Left hindlimb (tissue), 1 donor: ENCODE data around the gene C11orf86.
"Not testable (repeated sequence)": the region's sequence is repeated elsewhere in the genome, so short reads cannot be mapped to it uniquely, and the experiment has no call there.

Source experiments
- DNase-seq: peaks from one replicate; pipeline ENCODE4 v3.0.0-alpha.2; 2018

The C11orf86 gene

DNA sequence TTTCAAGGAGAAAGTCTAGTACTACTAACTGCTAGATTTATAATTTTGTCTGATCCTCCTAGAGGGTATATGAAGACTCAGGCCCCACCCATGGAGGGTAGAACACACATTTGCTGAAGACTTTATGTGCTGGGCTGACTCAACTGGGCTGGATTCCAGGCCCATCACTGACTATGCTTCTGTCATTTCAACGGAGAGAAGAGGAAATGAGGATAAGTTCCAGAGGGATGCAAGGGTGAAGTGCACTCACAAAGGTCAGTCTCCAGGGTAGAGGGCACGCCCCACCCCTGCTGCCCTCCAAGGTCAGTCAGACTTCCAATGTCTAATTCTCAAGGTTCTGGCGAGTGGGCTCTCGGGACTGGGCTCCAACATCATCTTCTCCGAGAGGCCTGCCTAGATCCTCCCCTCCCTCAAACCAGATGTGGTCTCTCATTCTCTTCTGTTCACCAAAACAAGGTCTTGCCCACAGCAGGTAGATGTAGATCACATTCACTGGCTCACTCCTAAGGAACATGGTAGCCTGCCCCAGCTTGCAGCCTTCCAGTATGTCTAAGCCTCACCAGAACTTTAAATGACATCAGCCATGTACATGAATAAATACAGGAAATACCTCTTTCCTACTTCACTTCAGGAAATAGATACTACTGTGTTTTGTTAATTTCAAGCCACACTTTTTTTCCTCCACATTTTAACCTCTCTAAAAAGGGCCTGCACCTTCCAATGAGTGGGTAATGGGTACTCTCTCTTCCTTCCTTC lies 7.3 kb upstream of the C11orf86 start:
- no peak for DNase-seq

DNA sequence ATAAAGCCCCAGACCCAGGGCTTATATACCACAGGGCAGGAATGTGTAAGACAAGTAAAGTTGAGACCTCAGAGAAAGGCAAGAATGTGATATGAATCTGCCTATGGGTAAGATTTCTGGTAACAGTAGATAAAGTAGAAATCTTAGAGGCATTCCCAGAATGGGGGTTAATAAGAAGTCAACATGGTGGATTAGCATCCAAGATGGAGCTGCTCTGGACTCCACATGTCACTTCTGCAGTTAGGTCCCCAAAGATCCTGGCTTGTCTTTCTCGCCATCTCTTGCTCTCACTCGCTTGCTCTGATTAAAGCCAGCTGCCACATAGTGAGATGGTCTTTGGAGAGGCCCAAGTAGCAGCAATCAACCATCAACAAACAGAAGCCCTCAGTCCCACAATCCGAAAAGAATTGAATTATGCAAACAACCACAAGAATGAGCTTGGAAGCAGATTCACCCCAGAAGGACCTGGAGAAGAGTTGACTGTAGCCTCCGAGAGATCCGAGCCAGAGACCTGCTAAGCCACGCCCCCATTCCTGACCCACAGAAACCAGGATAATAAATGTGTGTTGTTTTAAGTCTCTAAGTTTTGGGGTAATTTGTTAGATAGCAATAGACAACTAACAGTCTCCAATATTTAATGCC lies 5.4 kb upstream of the C11orf86 start:
- no peak for DNase-seq

DNA sequence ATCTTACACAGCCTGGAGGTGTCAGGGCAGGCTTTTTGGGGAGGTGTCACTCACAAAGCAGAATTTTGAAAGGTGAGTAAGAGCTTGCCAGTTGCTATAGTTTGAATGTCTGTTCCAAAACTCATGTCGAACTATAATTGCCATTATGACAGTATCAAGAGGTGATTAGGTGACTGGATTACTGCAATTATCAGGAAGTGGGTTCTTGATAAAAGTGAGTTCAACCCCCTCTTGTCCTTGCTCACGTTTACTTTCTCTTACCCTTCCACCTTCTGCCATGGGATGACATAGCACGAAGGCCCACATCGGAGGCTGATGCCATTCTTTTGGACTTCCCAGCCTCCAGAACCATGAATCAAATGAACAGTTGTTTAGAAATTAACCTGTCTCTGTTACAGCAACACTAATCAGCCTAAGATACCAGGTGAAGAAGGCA lies 4.7 kb upstream of the C11orf86 start:
- no peak for DNase-seq

DNA sequence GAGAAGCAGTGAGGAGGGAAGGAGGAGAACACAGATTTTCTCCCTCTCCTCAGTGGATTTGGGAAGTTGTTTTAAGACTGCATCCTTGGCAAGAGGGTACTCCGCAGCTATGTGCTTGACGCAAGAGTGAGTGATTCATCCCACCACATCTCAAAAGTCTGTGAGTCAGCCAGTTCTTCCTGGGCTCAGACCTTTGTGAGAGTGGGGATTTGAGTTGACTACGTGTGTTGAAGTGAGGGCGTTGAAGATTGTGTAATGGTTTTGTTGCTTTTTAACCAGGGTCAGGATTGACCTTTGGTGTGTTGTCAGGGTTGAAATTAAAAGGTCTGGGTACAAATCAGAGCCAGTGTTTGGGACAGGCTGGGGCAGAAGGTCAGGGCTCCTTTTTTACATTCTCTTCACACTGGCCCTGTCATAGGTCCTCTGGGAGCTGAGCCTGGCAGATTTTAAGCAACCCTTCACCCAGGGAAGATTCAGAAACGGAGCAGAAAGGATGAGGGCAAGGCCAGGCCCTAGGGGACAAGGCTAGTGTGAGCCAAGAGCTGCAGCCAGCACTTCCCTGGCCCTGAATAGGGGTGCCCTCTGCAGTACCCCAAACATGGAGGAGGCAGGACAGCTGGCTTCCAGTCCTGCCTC lies 4.2 kb upstream of the C11orf86 start:
- no peak for DNase-seq

DNA sequence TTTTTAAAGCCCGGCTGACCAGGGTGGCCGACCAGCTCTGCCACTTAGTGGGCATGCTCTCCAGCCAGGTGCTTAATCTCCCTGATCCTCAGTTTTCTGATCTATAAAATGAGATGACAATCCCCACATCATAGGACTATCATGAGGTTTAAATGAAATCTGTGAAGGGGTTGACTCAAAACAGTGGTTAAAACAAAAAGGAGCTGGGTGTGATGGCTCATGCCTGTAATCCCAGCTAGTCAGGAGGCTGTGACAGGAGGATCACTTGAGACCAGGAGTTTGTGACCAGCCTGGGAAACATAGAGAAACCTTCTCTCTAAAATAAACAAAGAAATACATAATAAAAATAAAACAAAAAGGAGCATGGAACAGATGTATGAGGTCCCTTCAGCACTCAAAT lies 3.6 kb upstream of the C11orf86 start:
- no peak for DNase-seq

DNA sequence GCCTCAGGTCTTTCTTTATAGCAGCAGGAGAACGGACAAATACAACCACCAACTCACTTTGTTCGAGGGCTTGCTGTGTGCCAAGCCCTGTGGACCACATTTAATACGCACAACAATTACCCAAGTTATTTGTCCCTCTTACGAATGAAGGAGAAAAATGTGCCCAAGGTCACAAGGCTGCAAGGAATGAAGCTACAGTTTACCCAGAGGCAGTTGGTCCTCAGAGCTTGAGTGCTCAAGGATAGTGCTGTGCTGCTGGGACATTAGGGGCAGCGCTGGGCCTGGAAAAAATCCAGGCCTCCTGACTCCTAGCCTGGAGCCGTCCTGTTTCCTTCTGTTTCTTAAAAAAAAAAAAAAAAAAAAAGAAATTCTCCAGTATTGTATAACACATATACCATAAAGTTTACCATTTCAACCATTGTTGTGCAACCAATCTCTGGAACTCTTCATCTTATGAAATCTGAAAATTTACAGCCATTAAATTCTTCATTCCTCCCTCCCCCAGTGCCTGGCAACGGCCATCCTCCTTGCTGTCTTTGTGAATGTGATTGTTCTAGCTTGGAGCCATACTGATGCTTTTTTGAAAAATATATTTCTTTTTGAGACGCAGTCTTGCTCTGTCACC lies 1.0 kb upstream of the C11orf86 start:
- DNase-seq: no peak

DNA sequence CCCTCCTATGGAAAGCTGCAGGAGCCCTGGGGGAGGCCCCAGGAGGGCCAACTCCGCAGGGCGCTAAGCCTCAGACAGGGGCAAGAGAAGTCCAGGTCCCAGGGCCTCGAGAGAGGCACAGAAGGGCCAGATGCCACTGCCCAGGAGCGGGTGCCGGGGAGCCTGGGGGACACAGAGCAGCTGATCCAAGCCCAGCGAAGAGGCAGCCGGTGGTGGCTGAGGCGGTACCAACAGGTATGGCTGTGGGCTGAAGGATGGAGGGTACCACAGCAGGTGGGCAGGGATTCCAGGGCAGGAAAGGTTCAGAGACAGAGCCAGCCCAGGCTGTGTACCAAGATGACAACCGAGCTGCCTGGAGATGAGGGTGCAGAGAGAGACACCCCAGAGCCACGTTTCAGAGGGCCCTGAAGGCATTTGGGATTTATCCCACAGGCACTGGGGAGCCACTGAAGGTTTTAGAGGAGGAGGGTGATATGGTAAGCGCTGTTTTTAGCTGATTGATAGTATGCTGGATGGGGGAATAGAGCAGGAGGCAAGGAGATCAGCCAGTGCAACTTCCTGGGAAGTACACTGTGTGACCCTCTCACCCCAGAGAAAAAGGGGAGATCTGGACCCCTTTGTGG lies 412 bp downstream of the C11orf86 start:
- DNase-seq: no peak

DNA sequence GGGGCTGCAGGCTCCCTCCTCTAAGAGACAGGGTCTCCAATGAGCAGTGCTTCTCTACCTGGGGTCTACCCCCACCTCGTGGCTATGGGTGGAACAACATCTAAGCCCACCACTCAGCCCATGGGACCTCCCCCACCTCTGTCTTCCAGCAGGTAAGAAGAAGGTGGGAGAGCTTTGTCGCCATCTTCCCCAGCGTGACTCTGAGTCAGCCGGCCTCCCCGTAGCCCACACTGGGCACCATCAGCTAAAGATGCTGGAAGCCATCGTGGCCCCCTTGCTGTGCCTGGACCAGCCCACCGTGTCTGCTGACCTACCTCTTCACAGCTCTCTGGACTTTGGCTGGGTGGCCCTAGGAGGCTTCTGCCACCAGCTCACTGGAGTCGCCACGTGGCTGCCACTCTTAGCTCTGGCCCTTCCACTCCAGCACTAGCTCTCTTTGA lies 944 bp downstream of the C11orf86 start:
- DNase-seq: no peak

DNA sequence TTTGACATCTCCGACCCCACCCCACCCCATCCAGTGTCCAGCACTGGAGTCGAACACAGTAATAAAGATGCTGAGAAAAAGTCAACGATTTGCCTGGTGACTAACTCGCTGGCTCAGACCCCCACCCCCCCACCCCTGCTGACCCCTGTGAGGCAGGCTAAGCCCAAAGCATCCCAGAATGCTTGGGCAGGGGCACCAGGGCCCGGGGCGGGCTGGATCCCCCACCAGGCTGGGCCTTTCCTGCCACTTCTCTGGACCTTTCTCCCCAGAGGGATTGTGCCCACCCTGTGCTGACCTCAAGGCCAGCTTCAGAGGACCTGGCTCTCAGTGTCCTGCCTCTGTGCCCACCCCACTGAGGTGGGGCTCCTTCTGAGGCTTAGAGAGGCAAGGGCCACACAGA lies 1.8 kb downstream of the C11orf86 start:
- DNase-seq: no peak

DNA sequence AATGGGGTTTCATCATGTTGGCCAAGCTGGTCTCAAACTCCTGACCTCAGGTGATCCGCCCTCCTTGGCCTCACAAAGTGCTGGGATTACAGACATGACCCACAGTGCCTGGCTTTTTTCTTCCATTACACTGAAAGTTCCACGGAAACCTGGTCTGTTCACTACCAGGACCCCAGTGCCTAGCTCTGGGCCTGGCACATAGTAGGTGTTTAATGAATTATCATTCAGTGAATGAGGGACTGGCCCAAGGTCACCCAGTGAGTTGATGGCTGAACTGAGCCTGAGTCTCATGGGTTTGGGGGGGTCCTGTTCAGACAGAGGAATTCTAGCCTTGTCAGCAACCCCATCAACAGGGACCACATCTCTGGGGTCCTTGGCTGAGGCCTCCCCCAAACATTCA lies 3.1 kb downstream of the C11orf86 start:
- no peak for DNase-seq

DNA sequence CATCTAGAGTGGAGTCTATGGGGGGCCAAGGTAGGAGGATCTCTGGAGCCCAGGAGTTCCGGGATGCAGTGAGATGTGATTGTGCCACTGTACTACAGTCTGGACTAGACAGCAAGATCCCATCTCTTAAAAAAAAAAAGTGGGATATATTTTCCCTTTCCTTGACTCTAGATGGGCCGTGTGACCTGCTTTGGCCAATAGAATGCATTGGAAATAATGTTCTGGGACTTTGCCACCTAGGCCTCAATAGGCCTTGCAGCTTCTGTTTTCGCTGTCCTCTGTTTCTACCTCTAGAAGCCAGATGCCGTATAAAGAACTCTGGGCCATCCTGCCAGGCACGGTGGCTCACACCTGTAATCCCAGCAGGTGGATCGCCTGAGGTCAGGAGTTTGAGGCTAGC lies 3.6 kb downstream of the C11orf86 start:
- no peak for DNase-seq

DNA sequence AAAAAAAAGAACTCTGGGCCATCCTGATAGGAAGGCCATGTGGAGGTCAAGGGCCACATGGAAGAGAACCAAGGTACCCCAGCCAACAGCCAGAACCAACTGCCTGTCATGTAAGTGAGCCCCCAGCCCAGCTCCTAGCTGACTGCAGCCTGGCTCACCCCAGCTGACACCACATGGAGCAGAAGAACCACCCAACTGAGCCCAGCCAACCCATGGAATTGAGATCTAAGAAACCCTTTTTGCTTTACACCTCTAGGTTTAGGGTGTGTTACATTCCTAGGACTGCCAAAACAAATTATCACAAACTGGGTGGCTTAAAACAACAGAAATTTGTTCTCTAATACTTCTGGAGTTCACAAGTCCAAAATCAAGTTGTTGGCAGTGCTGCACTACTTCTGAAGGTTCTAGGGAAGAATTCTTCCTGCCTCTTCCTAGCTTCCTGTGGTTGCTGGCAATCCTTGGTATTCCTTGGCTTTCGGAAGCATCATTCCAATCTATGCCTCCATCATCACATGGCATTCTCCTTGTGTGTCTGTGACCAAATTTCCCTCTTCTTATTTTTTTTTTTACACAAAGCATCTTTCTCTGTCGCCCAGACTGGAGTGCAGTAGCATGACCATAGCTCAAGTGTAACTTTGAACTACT lies 4.4 kb downstream of the C11orf86 start:
- DNase-seq: no peak

DNA sequence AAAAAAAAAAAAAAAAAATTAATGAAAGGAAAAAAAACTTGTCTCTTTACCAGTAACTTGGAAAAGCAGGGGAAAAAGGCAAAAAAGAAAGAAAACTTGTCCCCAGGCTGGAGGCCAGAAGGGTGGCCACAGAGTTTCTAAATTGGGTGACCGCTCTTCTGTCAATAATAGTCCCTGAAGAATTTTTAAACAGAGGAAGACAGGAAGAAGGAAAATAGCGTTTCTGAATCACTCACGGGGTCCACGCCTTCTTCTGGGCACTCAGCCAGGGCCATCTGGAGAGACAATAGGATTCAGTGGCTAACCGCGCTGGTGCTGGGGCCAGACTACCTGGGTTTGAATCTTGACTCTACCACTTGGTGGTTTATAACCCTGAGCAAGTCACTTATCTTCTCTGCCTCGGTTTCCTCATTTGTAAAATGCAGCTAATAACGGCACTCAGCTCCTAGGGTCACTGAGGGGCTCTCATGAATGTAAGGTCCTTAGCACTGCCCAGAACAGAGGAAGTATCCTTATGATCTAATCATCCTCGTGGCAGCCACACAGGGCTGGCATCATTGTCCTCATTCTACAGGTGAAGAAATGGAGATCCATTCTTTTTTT lies 7.0 kb downstream of the C11orf86 start:
- DNase-seq: peak; percentile 86

DNA sequence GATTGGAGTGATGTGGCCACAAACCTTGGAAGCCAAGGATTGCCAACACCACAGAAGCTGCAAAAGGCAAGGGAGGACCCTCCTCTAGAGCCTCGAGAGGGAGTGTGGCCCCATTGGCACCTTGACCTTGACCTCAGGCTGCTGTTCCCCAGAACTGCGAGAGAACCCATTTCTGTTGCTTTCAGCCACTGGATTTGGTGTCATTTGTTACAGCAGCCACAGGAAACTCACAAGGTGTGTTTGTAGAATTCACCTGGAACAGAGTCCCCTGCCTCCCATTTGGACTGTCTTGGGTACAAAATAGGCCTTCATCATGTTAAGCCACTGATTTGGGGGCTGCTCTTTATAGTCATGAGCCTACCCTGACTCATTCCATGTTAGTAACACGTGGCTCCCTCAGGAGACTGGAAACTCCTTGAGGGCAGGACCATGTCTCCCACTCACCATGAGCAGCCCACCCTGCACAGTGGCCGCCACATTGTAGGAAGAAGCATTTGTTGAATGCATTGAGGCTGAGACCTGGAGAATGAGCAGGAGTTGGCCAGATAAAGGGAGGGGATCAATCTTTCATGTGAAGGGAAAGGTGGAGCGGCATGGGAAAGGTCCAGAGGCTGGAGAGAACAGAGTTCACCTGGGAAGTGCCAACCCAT lies 8.3 kb downstream of the C11orf86 start:
- DNase-seq: no peak

DNA sequence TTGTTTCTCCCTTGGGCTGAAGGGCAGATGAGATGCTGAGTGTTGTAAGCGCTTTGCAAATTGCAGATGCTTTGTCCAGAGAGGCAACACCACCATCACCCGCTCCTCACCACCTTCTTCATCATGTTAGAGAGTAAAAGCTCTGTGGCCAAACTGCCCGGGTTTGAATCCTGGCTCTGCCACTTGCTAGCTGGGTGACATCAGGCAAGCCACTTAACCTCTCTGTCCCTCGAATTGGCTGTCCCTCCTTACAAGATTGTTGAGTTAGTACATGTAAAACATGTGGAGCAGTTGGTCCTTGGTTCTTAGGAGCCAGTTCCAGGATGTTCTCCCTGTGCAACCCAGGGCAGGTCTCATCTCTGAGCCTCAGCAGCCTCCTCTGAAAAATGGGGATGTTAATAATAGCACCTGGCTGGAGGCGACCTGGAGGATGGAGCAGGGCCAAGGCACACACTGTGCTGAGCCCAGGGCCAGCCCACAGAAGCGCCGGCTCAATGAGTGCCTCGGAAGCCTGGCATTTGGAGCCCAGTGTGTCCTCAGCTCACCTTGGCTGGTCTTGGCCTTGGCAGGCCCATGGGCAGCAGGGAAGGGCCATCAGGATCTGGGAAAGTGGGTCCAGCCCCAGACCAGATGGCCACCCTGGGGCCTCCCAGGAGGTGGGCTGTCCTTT lies 10.5 kb downstream of the C11orf86 start:
- DNase-seq: no peak

DNA sequence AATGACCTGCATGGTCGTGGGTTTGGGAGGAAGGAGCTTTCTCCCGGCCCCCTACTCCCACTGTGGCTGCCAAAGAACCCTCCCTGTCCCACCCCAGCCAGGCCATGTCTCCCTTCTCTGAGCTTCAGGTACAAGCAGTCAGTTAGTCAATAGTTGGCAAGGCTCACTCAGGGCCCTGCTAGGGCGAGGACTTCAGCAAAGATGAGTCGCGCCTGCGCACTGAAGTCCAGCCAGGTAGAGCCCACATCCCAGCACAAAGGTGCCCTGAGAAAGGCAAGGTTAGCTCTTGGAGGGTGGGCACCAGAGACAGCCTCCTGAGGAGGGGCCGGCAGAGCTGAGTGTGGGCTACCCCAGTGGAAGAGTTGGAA lies 11.1 kb downstream of the C11orf86 start:
- DNase-seq: no peak

DNA sequence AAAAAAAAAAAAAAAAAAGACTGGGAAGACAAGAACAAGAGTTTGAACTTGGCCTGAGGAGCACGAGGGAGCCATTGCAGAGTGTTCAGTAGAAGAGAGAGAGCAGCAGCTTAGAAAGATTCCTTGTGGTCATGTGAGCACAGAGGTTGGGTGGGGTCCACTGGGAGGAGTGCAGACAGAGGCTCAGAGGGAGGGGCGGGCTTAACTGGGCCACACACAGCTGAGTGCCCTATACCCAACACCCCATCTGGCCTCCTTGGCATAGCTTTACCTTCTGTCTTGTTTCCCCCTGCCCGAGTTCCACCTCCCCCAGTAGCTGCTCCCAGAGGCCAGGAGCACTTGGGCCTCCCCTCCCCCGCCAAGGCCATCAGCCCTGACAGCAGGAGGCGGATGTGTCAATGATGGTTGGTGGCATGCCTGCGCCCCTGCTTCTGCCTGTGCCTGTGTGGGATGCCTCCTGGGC lies 12.1 kb downstream of the C11orf86 start:
- DNase-seq: no peak

DNA sequence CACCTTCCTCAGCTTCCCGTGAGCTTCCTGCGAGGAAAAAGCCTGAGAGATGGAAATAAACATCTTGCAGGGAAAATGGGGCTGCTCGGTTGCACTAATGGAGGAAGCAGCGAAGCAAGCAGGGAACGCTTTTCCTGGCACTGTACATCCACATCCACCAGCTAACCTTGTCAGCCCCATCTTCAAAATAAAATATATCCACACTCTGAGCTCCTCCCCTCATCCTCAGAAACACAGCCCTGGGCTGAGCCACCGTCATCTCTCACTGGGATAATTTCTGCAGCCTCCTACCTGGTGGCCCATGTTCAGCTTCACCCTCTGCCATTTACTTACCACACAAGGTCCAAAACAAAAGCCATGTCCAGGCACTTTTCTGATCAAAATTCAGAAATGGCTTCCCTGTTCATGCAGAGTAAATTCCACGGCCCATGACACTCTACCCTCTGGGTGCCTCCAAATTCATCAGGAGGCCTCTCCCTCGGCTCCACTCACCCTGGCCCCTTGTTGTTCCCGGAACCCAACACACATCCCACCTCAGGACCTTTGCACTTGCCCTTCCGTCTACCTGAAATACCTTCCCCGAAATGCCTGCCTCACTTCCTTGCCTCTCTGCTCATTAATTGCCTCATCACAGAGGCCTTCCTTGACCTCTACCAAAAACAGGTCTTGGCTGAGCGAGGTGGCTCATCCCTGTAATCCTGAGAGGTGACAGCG lies 13.0 kb downstream of the C11orf86 start:
- DNase-seq: no peak

DNA sequence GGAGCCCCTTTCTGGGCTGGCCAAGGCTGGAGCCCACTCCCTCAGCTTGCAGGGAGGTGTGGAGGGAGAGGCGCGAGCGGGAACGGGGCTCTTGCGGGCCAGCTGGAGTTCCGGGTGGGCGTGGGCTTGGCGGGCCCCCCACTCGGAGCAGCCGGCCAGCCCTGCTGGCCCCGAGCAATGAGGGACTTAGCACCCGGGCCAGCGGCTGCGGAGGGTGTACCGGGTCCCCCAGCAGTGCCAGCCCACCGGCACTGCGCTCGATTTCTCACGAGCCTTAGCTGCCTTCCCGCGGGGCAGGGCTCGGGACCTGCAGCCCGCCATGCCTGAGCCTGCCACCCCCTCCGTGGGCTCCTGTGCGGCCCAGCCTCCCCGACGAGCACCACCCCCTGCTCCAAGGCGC lies 13.6 kb downstream of the C11orf86 start:
- not testable (repeated sequence) for DNase-seq

DNA sequence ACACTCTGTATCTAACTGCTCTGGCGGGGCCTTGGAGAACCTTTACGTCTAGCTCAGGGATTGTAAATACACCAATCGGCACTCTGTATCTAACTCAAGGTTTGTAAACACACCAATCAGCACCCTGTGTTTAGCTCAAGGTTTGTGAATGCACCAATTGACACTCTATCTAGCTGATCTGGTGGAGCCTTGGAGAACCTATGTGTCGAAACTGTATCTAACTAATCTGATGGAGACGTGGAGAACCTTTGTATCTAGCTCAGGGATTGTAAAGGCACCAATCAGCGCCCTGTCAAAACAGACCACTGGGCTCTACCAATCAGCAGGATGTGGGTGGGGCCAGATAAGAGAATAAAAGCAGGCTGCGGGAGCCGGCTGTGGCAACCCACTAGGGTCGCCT lies 14.3 kb downstream of the C11orf86 start:
- DNase-seq: not testable (repeated sequence)
